HG02840 (cell line): Measurements from ENCODE around the gene OR1G1.
"Not testable (repeated sequence)": the region's sequence is repeated elsewhere in the genome, so short reads cannot be mapped to it uniquely, and the experiment has no call there.

Experiments used
- ATAC-seq: cut with Tn5 transposase; IDR thresholded peaks from one replicate; pipeline ENCODE4 v1.9.1; 2021; ENCODE audit warnings: mild to moderate bottlenecking, moderate library complexity, moderate number of reproducible peaks; ENCODE audit not compliant: unreplicated experiment, low FRiP score

Gene OR1G1

DNA sequence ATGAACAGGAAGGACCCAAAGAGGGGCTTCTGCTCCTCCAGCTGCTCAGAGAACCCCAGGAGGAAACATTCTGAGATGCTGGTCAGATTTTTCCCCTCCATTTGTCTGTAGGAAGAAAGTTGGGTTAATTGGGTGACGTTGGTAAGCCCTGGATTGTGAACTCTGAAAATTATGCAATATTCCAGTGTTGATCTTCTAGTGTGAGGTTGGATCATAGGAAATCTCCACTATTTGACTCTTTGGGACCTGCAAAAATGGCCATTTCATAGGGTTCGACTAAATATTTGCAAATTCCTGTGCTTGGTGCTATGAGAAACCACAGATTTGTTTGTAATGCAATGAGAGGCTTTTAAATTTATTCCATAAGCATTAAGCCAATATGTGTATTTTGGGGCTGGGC is at the start of gene OR1G1:
Gene OR1G1, minus strand, starts transcription at position 101 of the 400 bp plus-strand sequence. Its CDS starts 0 bp downstream, at position 101.
- no peak for ATAC-seq

GRCh38 chr17:3167574-3167973 is 40.2 kb upstream of the OR1G1 start:
- ATAC-seq, result no peak

DNA sequence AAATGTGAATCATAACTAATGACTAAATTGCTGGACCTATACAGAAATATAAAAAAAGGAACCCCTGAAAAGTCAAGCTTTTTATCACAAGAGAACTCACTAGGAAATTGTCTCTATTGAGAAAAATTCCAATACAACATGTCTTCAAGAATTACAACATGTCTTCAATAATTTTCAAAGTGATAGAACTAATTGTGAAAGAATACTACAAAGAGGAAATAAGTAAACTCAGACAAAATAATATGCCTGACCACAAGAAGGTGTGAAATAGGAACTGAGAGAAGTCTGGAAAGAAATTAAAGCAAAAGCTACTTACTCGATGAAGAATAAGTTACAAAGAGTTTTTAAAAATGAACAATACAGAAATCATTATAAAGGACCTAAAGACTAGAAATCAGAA is 29.9 kb upstream of the OR1G1 start:
- no peak for ATAC-seq

- ATAC-seq, result not testable (repeated sequence)
Observed at GRCh38 chr17:3137494-3137893, 10.1 kb upstream of the OR1G1 start.

DNA sequence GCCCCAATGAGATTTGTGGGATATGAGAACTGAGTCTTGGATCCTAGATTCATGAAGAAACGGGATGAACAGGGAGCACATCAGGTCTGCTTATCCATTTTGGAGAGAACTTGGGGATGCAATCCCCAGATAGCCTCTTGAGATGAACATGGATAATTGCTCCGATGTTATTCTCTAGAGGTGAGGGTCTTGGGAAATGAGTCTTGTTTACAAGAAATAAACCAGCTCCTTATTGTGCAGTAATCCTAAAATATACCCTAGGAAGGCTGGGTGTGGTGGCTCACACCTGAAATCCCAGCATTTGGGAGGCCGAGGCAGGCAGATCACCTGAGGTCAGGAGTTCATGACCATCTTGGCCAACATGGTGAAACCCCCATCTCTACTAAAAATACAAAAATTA is 23.0 kb downstream of the OR1G1 start, which contains the start of gene OR1D2:
Gene OR1D2, minus strand, starts transcription at position 101 of the 400 bp plus-strand sequence. CDS start 11,426 bp downstream, outside the sequence.
- no peak for ATAC-seq
